Lung microvascular endothelial cell (primary cell): ENCODE measurements around the gene NONO. TPM values are rescaled to one million over a fixed set of nuclear protein-coding genes. Genes with fewer than 3 reads are reported as not detected.
"Not testable (repeated sequence)": the region's sequence is repeated elsewhere in the genome, so short reads cannot be mapped to it uniquely, and the experiment has no call there.

Source experiments
- DNase-seq, 2 donors: peaks; one replicate each; pipeline versions ENCODE4 v3.0.0 to v3.0.0-alpha.2; 2010; ENCODE audit warnings: low read depth in 2 of 2
- total RNA-seq: library from RNA; depleted of rRNA; stranded (reverse); fragments of >200 nt; gene quantifications from 2 replicates; pipeline ENCODE4 v1.2.1, GENCODE V29; 2014

Gene NONO
- 280 and 309 TPM in 2 replicates for total RNA-seq

- DNase-seq = peak; percentile 98
Observed at GRCh38 chrX:71283403-71284143, at the start of gene NONO. NONO (plus strand) TSS chrX:71283635; CDS start chrX:71290638, 7,003 bp downstream.

- DNase-seq = no peak
Observed at GRCh38 chrX:71235482-71235881, 48.0 kb upstream of the NONO start.

GRCh38 chrX:71236836-71237235 lies 46.6 kb upstream of the NONO start:
- DNase-seq = no peak

GRCh38 chrX:71239781-71240180 lies 43.7 kb upstream of the NONO start:
- no peak for DNase-seq

GRCh38 chrX:71241301-71241700 lies 42.1 kb upstream of the NONO start:
- no peak for DNase-seq

GRCh38 chrX:71244359-71245128 lies 38.9 kb upstream of the NONO start:
- no peak for DNase-seq

GRCh38 chrX:71245159-71245558 lies 38.3 kb upstream of the NONO start:
- DNase-seq = no peak

GRCh38 chrX:71250841-71251240 lies 32.6 kb upstream of the NONO start:
- no peak for DNase-seq

GRCh38 chrX:71251466-71251973 lies 31.9 kb upstream of the NONO start:
- DNase-seq = no peak

GRCh38 chrX:71252221-71252620 lies 31.2 kb upstream of the NONO start:
- no peak for DNase-seq

GRCh38 chrX:71253253-71254091 lies 30.0 kb upstream of the NONO start:
- DNase-seq = peak; percentile 44 to 64

- DNase-seq = peak; percentile 87 to 89
Observed at GRCh38 chrX:71254092-71254963, 29.1 kb upstream of the NONO start, which contains the start of gene ZMYM3. ZMYM3 (minus strand) TSS chrX:71254140; CDS start chrX:71253255, 885 bp downstream.

GRCh38 chrX:71256051-71256450 lies 27.4 kb upstream of the NONO start:
- DNase-seq = no peak

- DNase-seq = no peak
Observed at GRCh38 chrX:71256856-71257255, 26.6 kb upstream of the NONO start.

GRCh38 chrX:71268624-71269023 lies 14.8 kb upstream of the NONO start:
- not testable (repeated sequence) for DNase-seq

GRCh38 chrX:71269801-71270395 lies 13.5 kb upstream of the NONO start:
- DNase-seq = no peak

GRCh38 chrX:71272313-71272712 lies 11.1 kb upstream of the NONO start:
- not testable (repeated sequence) for DNase-seq

- DNase-seq = not testable (repeated sequence)
Observed at GRCh38 chrX:71281300-71281699, 2.1 kb upstream of the NONO start.

- peak; percentile 52 to 56 for DNase-seq
Observed at GRCh38 chrX:71282514-71283402, 677 bp upstream of the NONO start.
